Measurements from ENCODE around the gene ABCD2. TPM values are rescaled to one million over a fixed set of nuclear protein-coding genes. Genes with fewer than 3 reads are reported as not detected.

The ABCD2 gene
- total RNA-seq, 1 experiment from 2014 or later, result not detected

DNA sequence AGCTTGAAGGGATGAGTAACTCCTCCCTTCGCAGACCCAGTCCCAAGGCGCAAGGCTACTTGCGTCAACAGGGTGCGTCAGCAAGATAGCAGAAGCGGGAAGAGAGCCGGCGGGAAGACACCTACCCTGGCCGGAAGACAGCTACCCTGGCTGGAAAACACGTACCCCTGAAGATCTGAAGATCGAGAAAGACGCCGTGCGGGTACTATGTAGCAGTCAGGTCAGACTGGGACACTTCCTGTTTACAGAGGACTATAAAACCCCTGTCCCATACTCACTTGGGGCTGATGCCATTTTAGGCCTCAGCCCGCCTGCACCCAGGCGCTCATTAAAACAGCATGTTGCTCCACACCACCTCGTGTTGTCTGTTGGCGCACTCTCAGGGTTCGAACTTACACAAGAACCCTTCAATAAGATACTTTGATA is 80.9 kb downstream of the ABCD2 start (continued):
- TF ChIP-seq, protein P1, sequence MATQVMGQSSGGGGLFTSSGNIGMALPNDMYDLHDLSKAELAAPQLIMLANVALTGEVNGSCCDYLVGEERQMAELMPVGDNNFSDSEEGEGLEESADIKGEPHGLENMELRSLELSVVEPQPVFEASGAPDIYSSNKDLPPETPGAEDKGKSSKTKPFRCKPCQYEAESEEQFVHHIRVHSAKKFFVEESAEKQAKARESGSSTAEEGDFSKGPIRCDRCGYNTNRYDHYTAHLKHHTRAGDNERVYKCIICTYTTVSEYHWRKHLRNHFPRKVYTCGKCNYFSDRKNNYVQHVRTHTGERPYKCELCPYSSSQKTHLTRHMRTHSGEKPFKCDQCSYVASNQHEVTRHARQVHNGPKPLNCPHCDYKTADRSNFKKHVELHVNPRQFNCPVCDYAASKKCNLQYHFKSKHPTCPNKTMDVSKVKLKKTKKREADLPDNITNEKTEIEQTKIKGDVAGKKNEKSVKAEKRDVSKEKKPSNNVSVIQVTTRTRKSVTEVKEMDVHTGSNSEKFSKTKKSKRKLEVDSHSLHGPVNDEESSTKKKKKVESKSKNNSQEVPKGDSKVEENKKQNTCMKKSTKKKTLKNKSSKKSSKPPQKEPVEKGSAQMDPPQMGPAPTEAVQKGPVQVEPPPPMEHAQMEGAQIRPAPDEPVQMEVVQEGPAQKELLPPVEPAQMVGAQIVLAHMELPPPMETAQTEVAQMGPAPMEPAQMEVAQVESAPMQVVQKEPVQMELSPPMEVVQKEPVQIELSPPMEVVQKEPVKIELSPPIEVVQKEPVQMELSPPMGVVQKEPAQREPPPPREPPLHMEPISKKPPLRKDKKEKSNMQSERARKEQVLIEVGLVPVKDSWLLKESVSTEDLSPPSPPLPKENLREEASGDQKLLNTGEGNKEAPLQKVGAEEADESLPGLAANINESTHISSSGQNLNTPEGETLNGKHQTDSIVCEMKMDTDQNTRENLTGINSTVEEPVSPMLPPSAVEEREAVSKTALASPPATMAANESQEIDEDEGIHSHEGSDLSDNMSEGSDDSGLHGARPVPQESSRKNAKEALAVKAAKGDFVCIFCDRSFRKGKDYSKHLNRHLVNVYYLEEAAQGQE (IDR thresholded peaks at IDR 0.05; ENCODE audit: low read depth), result no peak
- no peak for TF ChIP-seq SIN3A (IDR thresholded peaks at IDR 0.05; ENCODE audit: low read depth)
- TF ChIP-seq RAD21 (IDR thresholded peaks at IDR 0.05; ENCODE audit: low read depth), result no peak
- no peak for TF ChIP-seq EZH2phosphoT487 (IDR thresholded peaks at IDR 0.05; ENCODE audit: borderline replicate concordance)

GRCh38 chr12:39533951-39534350 is 85.7 kb downstream of the ABCD2 start:
- Histone ChIP-seq H3K4me1 (ENCODE audit: control insufficient read depth in 1 of 2, insufficient read depth in 2 of 2, low read length in 2 of 2) (no peaks in the 10 kb centered on the region), H3K4me2 (ENCODE audit: low read length) (no peak overlapping the region), H3K36me3 (ENCODE audit: control insufficient read depth in 1 of 2, insufficient read depth in 2 of 2, low read length in 2 of 2) (no peaks in the 10 kb centered on the region), H3K27ac (ENCODE audit: low read depth, low read length) (no peak overlapping the region), H4K20me1 (ENCODE audit: insufficient read depth) (no peaks in the 10 kb centered on the region), H3K9me3 (ENCODE audit: control insufficient read depth in 1 of 2, insufficient read depth in 1 of 2, low read depth in 1 of 2, low read length in 2 of 2) (no peaks in the 10 kb centered on the region), H2AFZ (ENCODE audit: low read depth, low read length, poor library complexity, severe bottlenecking) (no peak overlapping the region), H3K9me2 (ENCODE audit: insufficient read depth) (no peaks in the 10 kb centered on the region), H3K4me3 (replicated peaks in 1 of 2; ENCODE audit: low read depth in 1 of 2, low read length in 2 of 2) (no peak overlapping the region), H3K9ac (ENCODE audit: low read length) (no peak overlapping the region), H3K27me3 (ENCODE audit: insufficient read depth, low read length) (no peaks in the 10 kb centered on the region), H3K79me2 (ENCODE audit: insufficient read depth, low read length) (no peaks in the 10 kb centered on the region)
- no peak for ATAC-seq
- ChIA-PET RAD21 (ENCODE audit: low non-redundant PET in 1 of 2, low total read pairs in 2 of 2, uncharacterized antibody in 2 of 2, unreplicated experiment in 2 of 2) (no interaction called here), POLR2A (no interaction called here), CTCF (interaction anchor here (1.1 kb wide), 1 partner anchor 9 kb away, joined by 3 read pairs; no protein-coding TSS in a partner anchor)
- BruUV-seq (replicated peaks), result no TSS peak
- DNase-seq (ENCODE audit: low read depth, low spot score), result no peak
- intact Hi-C loops (cut with micrococcal nuclease), result loop anchor here (10.0 kb wide), 1 partner anchor 161 kb away; no protein-coding TSS in a partner anchor
- no peak for TF ChIP-seq ZBTB33 (IDR thresholded peaks at IDR 0.05; ENCODE audit: extremely low read depth, insufficient replicate concordance, low read length)
- no peak for TF ChIP-seq ELF1 (IDR thresholded peaks at IDR 0.05; ENCODE audit: borderline replicate concordance, low read depth)
- no peak for TF ChIP-seq YY1 (IDR thresholded peaks at IDR 0.05; ENCODE audit: extremely low read depth, insufficient replicate concordance, low read depth, low read length)
- TF ChIP-seq TCF7L2 (IDR thresholded peaks at IDR 0.05; ENCODE audit: borderline replicate concordance, extremely low read depth, insufficient read depth, insufficient read length), result no peak
- TF ChIP-seq CEBPB (IDR thresholded peaks at IDR 0.05; ENCODE audit: low read depth), result no peak
- no peak for TF ChIP-seq SIN3A (IDR thresholded peaks at IDR 0.05; ENCODE audit: low read depth)
- no peak for TF ChIP-seq SP1 (IDR thresholded peaks at IDR 0.05; ENCODE audit: low read depth)
- no peak for TF ChIP-seq ZNF274 (IDR thresholded peaks at IDR 0.05; ENCODE audit: low read depth, low read length)
- no peak for TF ChIP-seq POLR2A (IDR thresholded peaks at IDR 0.05; ENCODE audit: borderline replicate concordance, extremely low read depth, insufficient read depth, insufficient read length)
